Stimulated activated naive CD8-positive, alpha-beta T cell treated with anti-CD3 and anti-CD28 coated beads, Interleukin-15, amount 100 ng/mL, for 72 hours (primary cell): ENCODE measurements around the gene SGIP1.

ENCODE experiments used
- ATAC-seq: fragments of 150-1000 bp; cut with Tn5 transposase; 2 replicates; pipeline ENCODE4 v1.10.0; 2021; ENCODE audit warnings: mild to moderate bottlenecking, moderate library complexity
- DNase-seq, 2 donors: peaks; one replicate each; pipeline ENCODE4 v3.0.0; 2021 to 2022
- H3K27ac Mint-ChIP-seq, 2 donors: one replicate each; pipeline ENCODE4 v1.8.0; 2022; ENCODE audit warnings: mild to moderate bottlenecking in 2 of 2, mixed read lengths in 2 of 2, moderate library complexity in 2 of 2
- H3K27me3 Mint-ChIP-seq: one replicate; pipeline ENCODE4 v1.8.0; 2022; ENCODE audit warnings: mixed read lengths
- H3K4me1 Mint-ChIP-seq: one replicate; pipeline ENCODE4 v1.8.0; 2022; ENCODE audit warnings: mild to moderate bottlenecking, mixed read lengths
- H3K4me3 Mint-ChIP-seq, 2 donors: one replicate each; pipeline ENCODE4 v1.8.0; 2022; ENCODE audit warnings: mild to moderate bottlenecking in 2 of 2, mixed read lengths in 2 of 2, moderate library complexity in 1 of 2
- H3K9me3 Mint-ChIP-seq, 2 donors: one replicate each; pipeline ENCODE4 v1.8.0; 2022; ENCODE audit warnings: mixed read lengths in 2 of 2

The SGIP1 gene

DNA sequence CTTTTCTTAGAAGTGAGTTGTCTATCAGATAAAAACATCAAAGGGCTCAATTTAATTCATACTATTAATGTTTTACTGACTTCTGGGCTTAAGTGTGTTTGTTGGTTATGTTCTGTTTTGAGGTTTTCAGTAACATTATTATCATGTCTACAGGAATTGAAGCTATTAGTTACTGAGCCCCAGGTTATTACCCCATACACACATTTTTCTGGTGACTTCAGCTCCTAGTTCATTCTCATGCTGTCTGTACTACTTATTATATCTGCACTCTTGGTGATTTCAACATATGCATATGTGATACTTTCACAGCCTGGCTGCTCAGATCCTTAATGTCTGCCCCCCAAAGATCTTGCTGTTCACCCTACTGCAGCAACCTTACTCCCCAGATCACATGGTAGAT lies 27.0 kb upstream of the SGIP1 start:
- Mint-ChIP-seq H3K27ac (no peak overlapping the region), H3K27me3 (peaks cover 26% of the 10 kb centered on the region), H3K4me1 (no peaks in the 10 kb centered on the region), H3K9me3 (no peaks in the 10 kb centered on the region), H3K4me3 (no peak overlapping the region)
- ATAC-seq (no peak), DNase-seq (no peak)

DNA sequence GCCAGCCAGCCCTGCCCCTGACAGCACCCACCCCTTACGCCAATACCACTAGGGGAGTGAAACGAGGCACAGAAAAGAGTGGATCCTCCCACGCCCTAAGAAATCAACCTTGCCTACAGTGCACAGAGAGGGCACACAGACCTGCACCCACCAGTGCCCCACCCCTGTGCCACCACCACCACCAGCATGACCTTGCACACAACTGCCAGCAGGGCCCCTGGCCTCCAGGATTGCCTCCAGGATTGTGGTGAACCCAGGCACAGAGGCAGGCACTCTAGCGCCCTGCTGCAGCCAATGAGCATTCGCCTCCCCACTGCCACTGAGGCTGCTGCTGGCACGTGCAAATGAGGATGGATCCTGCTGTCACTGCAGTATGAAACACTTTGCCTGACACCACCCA lies 23.5 kb upstream of the SGIP1 start:
- Mint-ChIP-seq H3K27ac (no peak overlapping the region), H3K27me3 (peaks cover 28% of the 10 kb centered on the region), H3K9me3 (no peaks in the 10 kb centered on the region), H3K4me1 (no peaks in the 10 kb centered on the region), H3K4me3 (no peak overlapping the region)
- ATAC-seq (no peak), DNase-seq (no peak)

DNA sequence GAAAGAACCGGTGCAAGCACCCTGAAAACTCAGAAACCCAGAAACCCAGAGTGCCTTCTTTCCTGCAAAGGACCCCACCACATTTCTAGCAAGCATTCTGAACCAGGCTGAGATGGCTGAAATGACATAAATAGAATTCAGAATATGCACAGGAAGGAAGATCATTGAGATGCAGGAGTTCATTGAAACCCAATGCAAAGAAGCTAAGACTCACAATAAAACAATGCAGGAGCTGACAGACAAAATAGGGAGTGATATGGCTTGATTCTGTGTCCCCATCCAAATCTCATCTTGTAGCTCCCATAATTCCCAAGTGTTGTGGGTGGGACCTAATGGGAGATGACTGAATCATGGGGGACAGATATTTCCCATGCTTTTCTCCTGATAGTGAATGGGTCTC lies 22.8 kb upstream of the SGIP1 start:
- Mint-ChIP-seq H3K9me3 (no peaks in the 10 kb centered on the region), H3K4me1 (no peaks in the 10 kb centered on the region), H3K27me3 (peaks cover 35% of the 10 kb centered on the region), H3K4me3 (no peak overlapping the region), H3K27ac (peak overlapping the region in 1 of 2 donors; percentile 17)
- ATAC-seq (no peak), DNase-seq (no peak)

DNA sequence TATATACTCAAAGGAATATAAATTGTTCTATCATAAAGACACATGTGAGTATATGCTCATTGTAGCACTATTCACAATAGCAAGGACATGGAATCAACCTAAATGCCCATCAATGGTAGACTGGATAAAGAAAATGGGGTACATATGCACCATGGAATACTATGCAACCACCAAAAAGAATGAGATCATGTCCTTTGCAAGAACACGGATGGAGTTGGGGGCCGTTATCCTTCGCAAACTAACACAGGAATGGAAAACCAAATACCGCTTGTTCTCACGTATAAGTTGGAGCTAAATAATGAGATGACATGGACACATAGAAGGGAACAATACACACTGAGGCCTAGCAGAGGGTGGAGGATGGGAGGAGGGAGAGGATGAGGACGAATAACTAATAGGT lies 16.0 kb upstream of the SGIP1 start:
- ATAC-seq (no peak), DNase-seq (no peak)
- no peaks in the 10 kb centered on the region for H3K4me1 Mint-ChIP-seq
- peaks cover 14% of the 10 kb centered on the region for H3K27me3 Mint-ChIP-seq
- H3K4me3 Mint-ChIP-seq, result no peak overlapping the region
- H3K9me3 Mint-ChIP-seq, result no peaks in the 10 kb centered on the region
- no peak overlapping the region for H3K27ac Mint-ChIP-seq

DNA sequence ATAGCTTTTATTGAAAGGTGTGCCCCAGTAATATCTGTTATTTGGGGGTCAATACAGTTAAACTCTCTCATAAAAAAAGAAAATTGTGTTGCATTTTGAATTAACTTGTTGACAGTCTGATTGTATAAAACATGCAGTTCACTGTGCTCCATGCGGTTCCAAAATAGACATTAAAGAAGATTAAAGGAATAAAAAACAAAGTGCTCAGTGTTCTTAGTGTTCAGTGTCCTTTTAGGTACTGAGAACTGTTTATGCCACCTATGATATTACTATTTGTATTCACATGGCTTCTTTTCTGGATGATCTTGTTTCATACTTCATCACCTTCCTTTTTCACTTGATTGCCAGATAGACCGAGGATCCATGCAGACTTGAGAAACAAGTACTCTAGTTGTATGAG lies 15.3 kb upstream of the SGIP1 start:
- Mint-ChIP-seq H3K4me1 (no peaks in the 10 kb centered on the region), H3K4me3 (no peak overlapping the region), H3K27me3 (peaks cover 14% of the 10 kb centered on the region), H3K9me3 (no peaks in the 10 kb centered on the region), H3K27ac (no peak overlapping the region)
- no peak for ATAC-seq
- DNase-seq, result no peak

DNA sequence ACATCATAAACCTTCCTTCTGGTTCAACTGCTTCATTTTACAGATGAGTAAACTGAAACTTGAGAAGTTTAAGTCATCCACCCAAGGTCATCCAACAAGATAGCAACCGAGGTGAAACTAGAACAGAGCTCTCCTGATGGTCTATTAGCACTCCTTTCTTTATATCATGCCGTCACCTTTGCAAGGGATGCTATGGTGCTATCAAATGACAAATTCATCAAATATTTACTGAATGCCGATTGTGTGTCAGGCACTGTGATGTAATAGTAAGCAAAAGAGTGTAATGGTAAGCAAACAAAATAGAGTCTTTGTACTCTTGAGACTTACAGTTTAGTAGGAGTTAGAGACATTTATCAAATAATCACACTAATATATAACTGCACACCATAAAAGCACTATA lies 14.0 kb upstream of the SGIP1 start:
- Mint-ChIP-seq H3K27me3 (peaks cover 14% of the 10 kb centered on the region), H3K9me3 (no peaks in the 10 kb centered on the region), H3K4me3 (no peak overlapping the region), H3K27ac (no peak overlapping the region), H3K4me1 (no peaks in the 10 kb centered on the region)
- ATAC-seq (no peak), DNase-seq (no peak)

DNA sequence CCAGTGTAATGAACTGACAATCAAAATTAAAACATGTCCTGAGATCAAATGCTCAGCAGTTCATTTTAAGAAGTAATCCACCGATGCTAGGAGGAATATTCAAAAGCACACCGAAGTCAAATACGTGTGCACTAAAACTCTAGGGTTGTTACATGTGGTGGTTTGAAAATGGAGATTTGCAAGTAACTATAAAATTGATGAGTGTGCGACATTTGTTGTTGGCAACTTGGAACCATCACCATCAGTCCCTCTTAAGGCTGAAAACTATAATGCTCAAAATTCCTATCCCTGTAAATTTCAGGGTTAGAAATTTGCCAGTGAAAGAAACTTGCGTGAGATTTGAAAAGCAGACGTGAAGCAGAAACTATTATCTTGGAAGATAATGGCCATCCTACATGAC lies 13.3 kb upstream of the SGIP1 start:
- Mint-ChIP-seq H3K27me3 (peaks cover 9% of the 10 kb centered on the region), H3K27ac (no peak overlapping the region), H3K4me3 (no peak overlapping the region), H3K4me1 (no peaks in the 10 kb centered on the region), H3K9me3 (no peaks in the 10 kb centered on the region)
- no peak for DNase-seq
- no peak for ATAC-seq

DNA sequence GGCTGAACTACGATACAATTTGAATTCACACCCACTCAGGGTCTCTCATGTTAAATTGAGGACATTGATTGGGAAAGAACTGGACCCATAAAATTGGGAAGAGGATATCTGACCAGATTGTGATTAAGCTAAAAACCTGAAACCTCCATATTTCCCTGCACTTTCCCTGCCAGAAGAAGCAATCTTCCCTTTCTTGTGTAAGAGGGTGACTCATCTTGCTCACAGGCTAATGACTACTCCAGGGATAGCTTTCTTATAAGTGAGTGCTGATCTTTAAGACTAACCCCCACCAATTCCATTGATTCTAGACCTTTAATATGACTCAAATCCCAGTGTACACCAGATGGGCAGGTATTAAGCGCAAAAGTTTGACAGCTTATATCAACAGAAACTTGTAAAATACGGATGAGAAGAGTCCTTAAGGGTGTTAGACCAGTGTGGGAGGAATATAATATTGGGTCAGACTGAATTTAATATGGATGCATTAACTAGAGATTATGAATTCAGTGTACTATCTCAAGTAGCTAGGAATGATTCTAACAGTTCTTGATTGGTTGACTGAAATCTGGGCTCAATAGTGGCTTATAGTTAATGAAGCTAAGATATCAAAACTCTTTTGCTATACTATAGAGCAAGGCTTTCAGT lies 12.1 kb upstream of the SGIP1 start:
- Mint-ChIP-seq H3K4me1 (no peaks in the 10 kb centered on the region), H3K9me3 (no peaks in the 10 kb centered on the region), H3K27ac (no peak overlapping the region), H3K27me3 (no peaks in the 10 kb centered on the region), H3K4me3 (no peak overlapping the region)
- DNase-seq (no peak), ATAC-seq (no peak)

DNA sequence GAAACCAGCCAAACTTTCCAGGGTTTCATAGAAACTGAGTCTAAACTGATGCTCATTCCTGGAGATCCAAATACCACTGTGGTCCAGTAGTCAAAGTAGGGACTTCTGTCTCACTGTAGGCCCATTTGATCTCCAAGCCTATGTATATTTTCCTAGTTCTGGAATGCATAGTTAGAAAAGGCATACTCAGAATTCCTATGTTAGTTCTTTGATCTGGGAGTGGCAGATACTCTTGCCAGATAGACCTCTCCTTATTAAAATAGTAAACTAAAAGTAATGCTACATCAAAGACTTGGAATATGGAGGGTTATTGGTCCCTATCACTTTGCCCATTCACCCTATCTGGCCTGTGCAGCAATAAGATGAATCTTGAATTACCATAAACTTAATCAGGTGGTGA lies 10.4 kb upstream of the SGIP1 start:
- H3K9me3 Mint-ChIP-seq, result no peaks in the 10 kb centered on the region
- no peaks in the 10 kb centered on the region for H3K4me1 Mint-ChIP-seq
- ATAC-seq, result no peak

DNA sequence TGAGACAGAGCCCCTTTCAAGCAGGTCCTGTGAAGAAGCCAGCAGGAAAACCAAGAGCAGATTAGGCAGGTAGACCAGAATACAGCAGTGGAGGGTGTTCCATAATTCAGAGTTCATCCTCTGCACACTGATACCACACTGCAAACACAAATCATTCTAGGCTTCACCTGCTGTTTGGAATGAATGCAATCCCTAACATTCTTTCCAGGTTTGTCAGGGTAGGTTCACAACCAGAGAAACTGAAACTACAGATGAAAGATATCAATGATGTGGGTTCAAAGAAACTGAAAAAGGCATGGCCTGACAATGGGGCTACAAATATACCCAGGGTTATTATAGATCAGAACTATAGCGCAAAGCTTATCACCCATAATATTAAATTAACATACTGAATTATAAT lies 8.9 kb upstream of the SGIP1 start:
- H3K27me3 Mint-ChIP-seq, result peaks cover 5% of the 10 kb centered on the region
- DNase-seq (no peak), ATAC-seq (no peak)
- no peaks in the 10 kb centered on the region for H3K9me3 Mint-ChIP-seq
- H3K4me1 Mint-ChIP-seq, result no peaks in the 10 kb centered on the region
- no peak overlapping the region for H3K27ac Mint-ChIP-seq
- H3K4me3 Mint-ChIP-seq, result no peak overlapping the region

More for the DNA sequence above, 10.4 kb upstream of the SGIP1 start:
- Mint-ChIP-seq H3K27ac (no peak overlapping the region), H3K4me3 (no peak overlapping the region), H3K27me3 (no peaks in the 10 kb centered on the region)
- no peak for DNase-seq

DNA sequence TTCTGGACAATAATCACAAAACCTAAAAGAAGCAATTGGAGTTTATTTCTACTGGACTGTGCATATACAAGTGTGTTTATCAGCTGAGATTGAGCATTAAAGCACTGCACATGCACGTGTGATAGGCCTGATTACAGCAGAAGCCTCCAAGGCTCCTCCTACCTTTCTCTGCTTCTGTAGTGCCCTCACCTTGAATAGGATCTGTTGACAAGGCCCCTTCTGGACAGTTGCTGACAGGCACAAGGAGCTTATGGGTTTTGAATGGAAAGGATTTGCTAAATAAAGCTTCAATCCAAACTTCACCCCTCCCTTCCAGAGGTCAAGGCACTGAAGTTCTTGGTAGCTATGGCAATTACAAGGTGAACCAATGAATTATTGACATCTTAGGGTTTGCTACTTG lies 7.9 kb upstream of the SGIP1 start:
- no peaks in the 10 kb centered on the region for H3K4me1 Mint-ChIP-seq
- no peak for ATAC-seq
- no peak overlapping the region for H3K4me3 Mint-ChIP-seq
- no peak overlapping the region for H3K27ac Mint-ChIP-seq
- no peaks in the 10 kb centered on the region for H3K9me3 Mint-ChIP-seq
- no peak for DNase-seq
- H3K27me3 Mint-ChIP-seq, result peaks cover 8% of the 10 kb centered on the region

DNA sequence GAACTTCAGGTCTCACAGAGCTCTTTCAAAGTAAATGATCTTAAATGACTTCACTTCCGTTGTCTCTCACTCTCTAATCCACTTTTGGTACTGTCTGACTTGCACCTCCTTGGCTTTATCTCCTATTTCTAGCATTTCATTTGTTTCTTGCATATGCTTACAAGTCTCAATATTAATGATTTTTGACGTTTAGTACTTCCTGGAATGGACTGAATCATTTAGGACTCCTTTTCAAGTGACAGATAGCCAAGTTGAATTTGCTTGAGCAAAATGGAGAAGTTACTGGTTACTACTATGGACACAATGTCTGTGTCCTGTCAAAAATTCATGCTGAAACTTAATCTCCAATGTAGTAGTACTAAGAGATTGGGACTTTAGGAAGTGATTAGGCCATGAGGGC lies 7.0 kb upstream of the SGIP1 start:
- H3K9me3 Mint-ChIP-seq, result no peaks in the 10 kb centered on the region
- no peak for DNase-seq
- no peaks in the 10 kb centered on the region for H3K4me1 Mint-ChIP-seq

DNA sequence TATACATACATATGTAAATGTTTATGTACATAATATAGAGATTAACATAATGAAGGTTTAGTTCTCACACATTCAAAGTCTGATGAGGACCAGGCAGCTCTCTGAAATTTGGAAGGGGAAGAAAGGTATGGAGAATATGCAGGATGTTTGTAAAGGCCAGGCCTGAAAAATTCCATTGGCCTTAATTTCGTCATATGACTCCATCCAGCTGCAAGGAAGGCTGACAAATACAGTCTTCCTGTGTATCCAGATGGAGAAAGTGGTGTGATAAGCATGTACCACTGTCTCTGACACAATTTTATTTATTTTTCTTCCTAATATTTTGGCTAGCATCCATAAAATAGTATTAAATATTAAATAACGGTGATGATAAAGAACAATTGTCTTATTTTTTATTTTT lies 6.3 kb upstream of the SGIP1 start:
- ATAC-seq, result no peak
- DNase-seq, result no peak
- Mint-ChIP-seq H3K4me3 (no peak overlapping the region), H3K9me3 (no peaks in the 10 kb centered on the region), H3K27ac (no peak overlapping the region), H3K4me1 (peaks cover 4% of the 10 kb centered on the region), H3K27me3 (peaks cover 25% of the 10 kb centered on the region)

More for the DNA sequence above, 7.0 kb upstream of the SGIP1 start:
- no peak overlapping the region for H3K4me3 Mint-ChIP-seq
- H3K27me3 Mint-ChIP-seq, result peaks cover 18% of the 10 kb centered on the region
- no peak overlapping the region for H3K27ac Mint-ChIP-seq
- no peak for ATAC-seq

DNA sequence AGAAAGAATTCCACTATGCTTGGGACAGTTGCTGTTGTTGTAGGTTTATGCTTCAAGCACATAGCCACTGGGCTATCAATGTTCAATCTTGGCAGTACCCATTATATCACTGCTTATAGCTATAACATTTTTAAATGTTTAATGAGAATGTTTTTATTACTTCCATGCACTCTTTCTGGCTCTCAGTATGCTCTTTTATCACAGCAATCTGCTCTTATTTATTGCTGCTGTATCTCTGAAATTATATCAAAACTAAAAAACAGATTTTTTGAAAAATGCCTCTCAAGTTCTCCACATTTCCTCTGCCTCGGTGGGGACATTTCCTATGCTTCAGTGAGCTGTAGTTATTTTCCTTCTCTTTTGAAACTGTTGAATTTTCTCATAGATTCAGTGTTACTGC lies 5.4 kb upstream of the SGIP1 start:
- peaks cover 34% of the 10 kb centered on the region for H3K27me3 Mint-ChIP-seq
- DNase-seq, result no peak
- H3K4me3 Mint-ChIP-seq, result no peak overlapping the region
- no peak overlapping the region for H3K27ac Mint-ChIP-seq
- no peaks in the 10 kb centered on the region for H3K9me3 Mint-ChIP-seq
- peaks cover 13% of the 10 kb centered on the region for H3K4me1 Mint-ChIP-seq
- ATAC-seq, result no peak

DNA sequence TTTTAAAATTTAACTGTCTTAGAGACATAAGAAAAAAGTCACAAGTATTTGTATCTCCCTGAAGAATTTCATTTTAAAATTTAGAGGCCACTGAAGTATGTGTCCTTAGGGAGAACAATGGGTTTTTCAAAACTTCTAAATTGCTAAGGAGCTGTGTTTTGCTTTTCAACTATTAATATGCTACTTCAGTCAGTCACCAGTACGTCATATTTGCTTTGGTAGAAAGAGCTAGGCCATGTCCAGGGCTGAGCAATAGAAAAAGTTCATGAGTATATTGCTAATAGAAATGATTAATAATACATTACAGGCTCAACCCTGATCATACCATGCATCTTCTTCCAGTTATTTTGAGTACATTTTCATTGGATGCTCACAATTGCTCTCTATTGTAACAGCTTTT lies 1.7 kb upstream of the SGIP1 start:
- DNase-seq (no peak), ATAC-seq (no peak)
- Mint-ChIP-seq H3K9me3 (no peaks in the 10 kb centered on the region), H3K4me3 (peak overlapping the region; percentile 79 to 85), H3K4me1 (peaks cover 19% of the 10 kb centered on the region), H3K27ac (no peak overlapping the region), H3K27me3 (peaks cover 49% of the 10 kb centered on the region)

DNA sequence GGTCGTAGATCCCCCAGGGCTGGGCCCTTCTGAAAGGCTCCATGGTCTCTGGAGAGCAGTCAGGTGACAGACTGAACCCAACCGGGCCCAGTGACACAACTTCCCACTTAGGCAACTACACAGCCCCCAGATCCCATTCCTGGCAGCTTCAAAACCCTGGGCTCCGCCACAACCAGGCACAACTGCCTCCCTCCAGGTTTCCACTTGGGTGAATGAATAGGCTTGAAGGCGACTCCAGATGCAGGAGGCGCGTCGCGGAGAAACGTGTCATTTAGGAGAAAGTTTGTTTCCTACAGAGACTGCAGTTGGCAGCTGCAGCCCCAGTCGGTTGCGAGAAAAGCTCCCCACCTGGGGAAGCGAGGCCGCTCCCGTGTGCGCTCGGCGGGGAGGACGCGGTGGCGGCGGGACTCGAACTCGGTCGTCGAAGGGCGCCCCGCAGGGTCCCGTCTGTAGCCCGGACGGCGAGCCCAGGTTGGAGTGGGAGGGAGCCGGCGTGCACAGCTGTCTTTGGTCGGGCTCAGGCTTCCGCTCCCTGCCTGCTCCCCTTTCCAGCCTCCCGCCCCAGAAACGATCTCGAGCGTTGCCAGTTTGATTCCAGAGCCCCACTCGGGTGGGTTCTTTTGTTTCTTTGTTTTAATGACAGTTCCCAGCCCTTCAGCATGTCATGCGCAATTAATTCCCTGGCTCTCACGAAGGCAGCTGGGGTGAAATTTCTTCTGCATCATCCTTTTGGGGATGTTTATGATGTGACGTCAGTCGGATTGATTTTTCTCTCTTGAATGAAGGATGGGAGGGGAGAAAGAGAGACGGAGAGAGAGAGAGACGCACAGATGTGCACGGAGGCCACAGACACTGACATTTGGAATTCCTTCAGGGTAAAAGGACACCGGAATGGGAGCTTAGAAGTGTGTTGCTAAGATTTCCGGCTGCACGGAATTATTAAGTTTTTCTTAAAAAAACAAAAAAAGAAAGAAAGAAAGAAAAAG lies 862 bp upstream of the SGIP1 start:
- H3K4me3 Mint-ChIP-seq, result peak overlapping the region; percentile 79 to 85
- peaks cover 49% of the 10 kb centered on the region for H3K27me3 Mint-ChIP-seq
- H3K27ac Mint-ChIP-seq, result peak overlapping the region; percentile 3 to 64
- ATAC-seq, result peak; percentile 68
- peak; percentile 7 to 21 for DNase-seq
- H3K9me3 Mint-ChIP-seq, result no peaks in the 10 kb centered on the region
- H3K4me1 Mint-ChIP-seq, result peaks cover 19% of the 10 kb centered on the region
